Prostate gland (tissue), 2 donors: ENCODE data around the gene TPX2.

Source experiments
- POLR2A ChIP-seq: fragments of 450-650 bp; IDR thresholded peaks from one replicate; pipeline ENCODE4 v1.6.1; 2016; ENCODE audit warnings: antibody characterized with exemption, mild to moderate bottlenecking
- POLR2AphosphoS5 ChIP-seq: sonication (generic); formaldehyde crosslinking; IDR thresholded peaks from one replicate; pipeline ENCODE4 v1.6.1; 2017; ENCODE audit warnings: antibody characterized with exemption
- TF ChIP-seq, protein P1 (sequence below), 4 experiments: fragments of 200-600 bp in 2 of 4; fragments of 450-650 bp in 2 of 4; sonication (generic) in 2 of 4; IDR thresholded peaks; 1 replicate in 3 of 4; 2 replicates in 1 of 4; pipeline ENCODE4 v1.5.1; 2016 to 2019; ENCODE audit warnings: antibody characterized with exemption in 4 of 4, mild to moderate bottlenecking in 2 of 4, moderate library complexity in 2 of 4

DNA sequence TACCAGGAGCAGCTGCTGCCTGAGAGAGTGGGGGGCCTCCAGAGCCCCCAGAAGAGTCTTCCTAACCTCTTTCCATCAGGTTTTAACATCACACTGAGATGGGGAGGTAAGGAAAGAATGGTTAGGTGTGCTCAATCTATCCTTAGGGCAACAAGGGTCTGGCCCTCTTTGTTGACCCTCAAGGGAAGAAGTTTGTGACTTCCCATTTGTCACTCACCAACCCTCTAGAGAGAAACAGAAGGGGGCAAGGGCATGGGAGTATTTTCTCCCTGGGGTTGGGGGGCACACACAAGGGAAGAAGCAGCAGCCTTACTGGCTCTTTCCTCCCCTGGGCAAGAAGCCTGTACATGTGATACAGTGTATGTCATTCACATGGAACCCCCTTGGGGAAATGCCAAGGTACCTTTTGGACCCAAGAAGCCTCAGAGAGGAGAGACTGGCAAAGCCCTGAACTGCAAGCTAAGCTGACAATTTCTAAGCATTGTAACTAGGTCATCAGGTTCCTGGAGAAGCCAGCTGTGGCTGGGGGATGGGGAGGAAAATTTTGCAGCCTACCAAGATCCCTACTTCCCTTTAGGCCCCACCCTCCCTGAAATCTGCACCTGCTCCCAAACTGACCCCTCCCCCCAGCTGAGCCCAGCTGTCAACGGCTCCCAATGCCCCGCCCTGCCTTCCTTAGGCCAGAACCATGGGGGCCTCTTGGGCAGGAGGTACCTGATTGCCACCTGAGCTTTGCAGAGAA, 30.9 kb upstream of the TPX2 start:
- TF ChIP-seq, protein P1, sequence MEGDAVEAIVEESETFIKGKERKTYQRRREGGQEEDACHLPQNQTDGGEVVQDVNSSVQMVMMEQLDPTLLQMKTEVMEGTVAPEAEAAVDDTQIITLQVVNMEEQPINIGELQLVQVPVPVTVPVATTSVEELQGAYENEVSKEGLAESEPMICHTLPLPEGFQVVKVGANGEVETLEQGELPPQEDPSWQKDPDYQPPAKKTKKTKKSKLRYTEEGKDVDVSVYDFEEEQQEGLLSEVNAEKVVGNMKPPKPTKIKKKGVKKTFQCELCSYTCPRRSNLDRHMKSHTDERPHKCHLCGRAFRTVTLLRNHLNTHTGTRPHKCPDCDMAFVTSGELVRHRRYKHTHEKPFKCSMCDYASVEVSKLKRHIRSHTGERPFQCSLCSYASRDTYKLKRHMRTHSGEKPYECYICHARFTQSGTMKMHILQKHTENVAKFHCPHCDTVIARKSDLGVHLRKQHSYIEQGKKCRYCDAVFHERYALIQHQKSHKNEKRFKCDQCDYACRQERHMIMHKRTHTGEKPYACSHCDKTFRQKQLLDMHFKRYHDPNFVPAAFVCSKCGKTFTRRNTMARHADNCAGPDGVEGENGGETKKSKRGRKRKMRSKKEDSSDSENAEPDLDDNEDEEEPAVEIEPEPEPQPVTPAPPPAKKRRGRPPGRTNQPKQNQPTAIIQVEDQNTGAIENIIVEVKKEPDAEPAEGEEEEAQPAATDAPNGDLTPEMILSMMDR (IDR thresholded peaks at IDR 0.05): no peak
- TF ChIP-seq POLR2A (no peak), POLR2AphosphoS5 (no peak)
